ENCODE data around the gene ARMC5.
"Not testable (repeated sequence)": the region's sequence is repeated elsewhere in the genome, so short reads cannot be mapped to it uniquely, and the experiment has no call there.

The ARMC5 gene

GRCh38 chr16:31435341-31436220, 23.7 kb upstream of the ARMC5 start:
- DNase-seq = peak; percentile 62

- no peak for DNase-seq
These were observed 22.9 kb upstream of the ARMC5 start for GRCh38 chr16:31436221-31437045.

- no peak for DNase-seq
These were observed 20.9 kb upstream of the ARMC5 start for GRCh38 chr16:31438414-31438813.

- not testable (repeated sequence) for DNase-seq
These were observed 20.3 kb upstream of the ARMC5 start for GRCh38 chr16:31439023-31439422.

GRCh38 chr16:31439519-31439918, 19.8 kb upstream of the ARMC5 start:
- no peak for DNase-seq

GRCh38 chr16:31440516-31441184, 18.7 kb upstream of the ARMC5 start:
- no peak for DNase-seq

- no peak for DNase-seq
These were observed 17.3 kb upstream of the ARMC5 start for GRCh38 chr16:31441956-31442355.

GRCh38 chr16:31445931-31446330, 13.4 kb upstream of the ARMC5 start:
- DNase-seq = not testable (repeated sequence)

GRCh38 chr16:31451201-31451600, 8.1 kb upstream of the ARMC5 start:
- no peak for DNase-seq

GRCh38 chr16:31451681-31452351, 7.5 kb upstream of the ARMC5 start:
- peak; percentile 74 for DNase-seq

- DNase-seq = no peak
These were observed 6.6 kb upstream of the ARMC5 start for GRCh38 chr16:31452631-31453106.

GRCh38 chr16:31453255-31454204, 5.8 kb upstream of the ARMC5 start:
- peak; percentile 4 for DNase-seq

- peak; percentile 13 for DNase-seq
These were observed 3.5 kb upstream of the ARMC5 start for GRCh38 chr16:31455601-31456314.

- DNase-seq = no peak
These were observed 2.3 kb upstream of the ARMC5 start for GRCh38 chr16:31456988-31457360.

- DNase-seq = peak; percentile 71
These were observed 1.0 kb upstream of the ARMC5 start for GRCh38 chr16:31458073-31458843.

GRCh38 chr16:31459687-31460581, 633 bp downstream of the ARMC5 start:
- DNase-seq = peak; percentile 98

GRCh38 chr16:31460582-31461002, 1.3 kb downstream of the ARMC5 start:
- DNase-seq = peak; percentile 55

- DNase-seq = no peak
These were observed 2.1 kb downstream of the ARMC5 start for GRCh38 chr16:31461201-31461920.
